IPS-15b (cell line): ENCODE results near the gene INPP4A.
"Not testable (repeated sequence)": the region's sequence is repeated elsewhere in the genome, so short reads cannot be mapped to it uniquely, and the experiment has no call there.

Experiments
- H3K27me3 ChIP-seq: one replicate; pipeline ENCODE4 v1.6.1; 2013; ENCODE audit warnings: low read length; ENCODE audit not compliant: control insufficient read depth, insufficient read depth
- H3K36me3 ChIP-seq: one replicate; pipeline ENCODE4 v1.6.1; 2013; ENCODE audit warnings: low read length; ENCODE audit not compliant: control insufficient read depth, insufficient read depth
- H3K4me1 ChIP-seq: one replicate; pipeline ENCODE4 v1.6.1; 2013; ENCODE audit warnings: mild to moderate bottlenecking, low read length; ENCODE audit not compliant: control insufficient read depth, insufficient read depth
- H3K4me3 ChIP-seq: one replicate; pipeline ENCODE4 v1.5.1; 2013; ENCODE audit warnings: low read depth, low read length
- H3K9ac ChIP-seq: one replicate; pipeline ENCODE4 v1.6.1; 2013; ENCODE audit warnings: low read depth, mild to moderate bottlenecking, low read length
- H3K9me3 ChIP-seq: one replicate; pipeline ENCODE4 v1.6.1; 2013; ENCODE audit warnings: mild to moderate bottlenecking, low read length; ENCODE audit not compliant: control insufficient read depth, insufficient read depth

INPP4A gene

GRCh38 chr2:98444436-98445176 lies at the start of gene INPP4A:
TSS of gene INPP4A (plus strand) at chr2:98444858. CDS start at chr2:98520049, 75,191 bp downstream.
- Histone ChIP-seq H3K27me3 (no peaks in the 10 kb centered on the region), H3K9ac (peak within 1 kb of the TSS; percentile 79), H3K4me3 (peak within 1 kb of the TSS; percentile 81), H3K9me3 (no peaks in the 10 kb centered on the region), H3K4me1 (peaks cover 29% of the 10 kb centered on the region), H3K36me3 (no peaks in the 10 kb centered on the region)

DNA sequence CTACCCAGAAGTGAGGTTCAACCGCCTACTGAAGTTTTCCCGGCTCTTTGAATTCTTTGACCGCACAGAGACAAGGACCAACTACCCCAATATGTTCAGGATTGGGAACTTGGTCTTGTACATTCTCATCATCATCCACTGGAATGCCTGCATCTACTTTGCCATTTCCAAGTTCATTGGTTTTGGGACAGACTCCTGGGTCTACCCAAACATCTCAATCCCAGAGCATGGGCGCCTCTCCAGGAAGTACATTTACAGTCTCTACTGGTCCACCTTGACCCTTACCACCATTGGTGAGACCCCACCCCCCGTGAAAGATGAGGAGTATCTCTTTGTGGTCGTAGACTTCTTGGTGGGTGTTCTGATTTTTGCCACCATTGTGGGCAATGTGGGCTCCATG lies 48.7 kb upstream of the INPP4A start:
- no peak overlapping the region for H3K9ac ChIP-seq
- no peaks in the 10 kb centered on the region for H3K36me3 ChIP-seq
- H3K4me1 ChIP-seq = peaks cover 3% of the 10 kb centered on the region
- no peaks in the 10 kb centered on the region for H3K9me3 ChIP-seq
- H3K27me3 ChIP-seq = no peaks in the 10 kb centered on the region
- H3K4me3 ChIP-seq = no peak overlapping the region

DNA sequence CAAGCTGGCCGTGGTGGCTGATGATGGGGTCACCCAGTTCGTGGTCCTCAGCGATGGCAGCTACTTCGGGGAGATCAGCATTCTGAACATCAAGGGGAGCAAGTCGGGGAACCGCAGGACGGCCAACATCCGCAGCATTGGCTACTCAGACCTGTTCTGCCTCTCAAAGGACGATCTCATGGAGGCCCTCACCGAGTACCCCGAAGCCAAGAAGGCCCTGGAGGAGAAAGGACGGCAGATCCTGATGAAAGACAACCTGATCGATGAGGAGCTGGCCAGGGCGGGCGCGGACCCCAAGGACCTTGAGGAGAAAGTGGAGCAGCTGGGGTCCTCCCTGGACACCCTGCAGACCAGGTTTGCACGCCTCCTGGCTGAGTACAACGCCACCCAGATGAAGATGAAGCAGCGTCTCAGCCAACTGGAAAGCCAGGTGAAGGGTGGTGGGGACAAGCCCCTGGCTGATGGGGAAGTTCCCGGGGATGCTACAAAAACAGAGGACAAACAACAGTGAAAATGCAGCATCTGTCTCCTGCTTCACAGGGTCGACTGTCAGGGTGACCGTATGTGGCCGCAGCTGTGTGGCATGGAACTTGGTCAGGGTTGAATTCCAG lies 47.8 kb upstream of the INPP4A start:
- no peaks in the 10 kb centered on the region for H3K36me3 ChIP-seq
- no peaks in the 10 kb centered on the region for H3K9me3 ChIP-seq
- no peaks in the 10 kb centered on the region for H3K27me3 ChIP-seq

GRCh38 chr2:98399140-98399539 lies 45.5 kb upstream of the INPP4A start:
- H3K4me1 ChIP-seq = peaks cover 3% of the 10 kb centered on the region

More for the DNA sequence above, 47.8 kb upstream of the INPP4A start:
- no peak overlapping the region for H3K9ac ChIP-seq
- H3K4me1 ChIP-seq = peaks cover 3% of the 10 kb centered on the region
- no peak overlapping the region for H3K4me3 ChIP-seq

GRCh38 chr2:98403878-98404277 lies 40.8 kb upstream of the INPP4A start:
- H3K4me3 ChIP-seq = no peak overlapping the region
- H3K4me1 ChIP-seq = no peaks in the 10 kb centered on the region
- no peaks in the 10 kb centered on the region for H3K9me3 ChIP-seq
- no peak overlapping the region for H3K9ac ChIP-seq
- H3K27me3 ChIP-seq = no peaks in the 10 kb centered on the region
- no peaks in the 10 kb centered on the region for H3K36me3 ChIP-seq

More at GRCh38 chr2:98399140-98399539, 45.5 kb upstream of the INPP4A start:
- H3K27me3 ChIP-seq = no peaks in the 10 kb centered on the region
- H3K4me3 ChIP-seq = no peak overlapping the region
- H3K36me3 ChIP-seq = no peaks in the 10 kb centered on the region
- H3K9me3 ChIP-seq = no peaks in the 10 kb centered on the region
- no peak overlapping the region for H3K9ac ChIP-seq

DNA sequence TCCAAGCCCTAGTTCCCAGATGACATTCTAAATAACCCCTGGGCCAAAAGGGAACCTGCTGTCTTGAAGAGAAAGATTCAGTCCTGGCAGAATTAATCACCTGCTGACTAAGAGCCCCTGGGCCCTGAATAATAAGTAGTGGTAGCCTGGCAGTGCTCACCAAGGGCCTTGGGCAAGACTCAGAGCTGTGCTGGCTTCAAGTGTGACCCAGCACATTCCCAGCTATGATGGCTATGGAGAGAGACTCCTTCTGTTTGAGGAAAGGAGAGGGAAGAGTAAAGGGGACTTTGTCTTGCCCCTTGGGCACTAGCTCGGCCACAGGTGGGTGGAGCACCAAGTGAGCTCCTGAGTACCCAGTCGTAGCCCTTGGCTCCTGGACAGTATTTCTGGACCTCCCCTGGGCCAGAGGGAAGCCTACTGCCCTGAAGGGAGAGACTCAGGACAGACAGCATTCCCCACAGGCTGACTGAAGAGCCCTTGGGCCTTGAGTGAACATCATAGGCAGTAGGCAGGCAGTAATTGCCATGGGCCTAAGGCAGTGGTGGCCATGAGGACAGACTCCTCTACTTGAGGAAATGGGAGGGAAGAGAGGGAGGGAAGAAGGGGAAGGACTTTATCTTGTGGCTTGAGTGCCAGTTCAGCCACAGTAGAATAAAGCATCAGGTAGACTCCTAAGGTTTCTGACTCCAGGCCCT lies 40.0 kb upstream of the INPP4A start:
- H3K9ac ChIP-seq = no peak overlapping the region
- no peaks in the 10 kb centered on the region for H3K27me3 ChIP-seq
- H3K4me3 ChIP-seq = no peak overlapping the region
- no peaks in the 10 kb centered on the region for H3K9me3 ChIP-seq
- no peaks in the 10 kb centered on the region for H3K4me1 ChIP-seq
- H3K36me3 ChIP-seq = no peaks in the 10 kb centered on the region

- H3K27me3 ChIP-seq = no peaks in the 10 kb centered on the region
Observed at GRCh38 chr2:98405301-98405700, 39.4 kb upstream of the INPP4A start.

DNA sequence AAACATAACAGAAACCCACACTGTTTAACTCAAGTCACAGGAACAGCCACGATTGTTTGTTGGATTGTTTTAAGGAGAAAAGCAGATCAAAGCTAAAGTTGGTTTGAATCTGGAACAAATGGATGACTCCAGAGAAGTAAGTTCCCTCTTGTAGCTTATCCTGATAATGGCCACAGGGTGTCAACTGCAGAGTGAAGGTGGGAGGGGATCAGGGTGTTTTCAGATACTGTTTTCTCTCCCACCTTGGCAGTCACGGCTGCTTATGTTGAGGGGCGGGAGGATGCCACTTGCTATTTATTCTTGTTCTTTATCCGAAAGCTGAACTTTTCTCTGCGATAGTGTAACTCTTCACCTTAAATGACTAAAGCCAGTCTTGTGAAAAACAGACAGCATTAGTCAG lies 36.5 kb upstream of the INPP4A start:
- no peaks in the 10 kb centered on the region for H3K4me1 ChIP-seq
- no peak overlapping the region for H3K4me3 ChIP-seq
- H3K27me3 ChIP-seq = no peaks in the 10 kb centered on the region
- no peak overlapping the region for H3K9ac ChIP-seq
- H3K9me3 ChIP-seq = no peaks in the 10 kb centered on the region
- H3K36me3 ChIP-seq = no peaks in the 10 kb centered on the region

More at GRCh38 chr2:98405301-98405700, 39.4 kb upstream of the INPP4A start:
- Histone ChIP-seq H3K9me3 (no peaks in the 10 kb centered on the region), H3K4me3 (no peak overlapping the region), H3K4me1 (no peaks in the 10 kb centered on the region), H3K9ac (no peak overlapping the region), H3K36me3 (no peaks in the 10 kb centered on the region)

DNA sequence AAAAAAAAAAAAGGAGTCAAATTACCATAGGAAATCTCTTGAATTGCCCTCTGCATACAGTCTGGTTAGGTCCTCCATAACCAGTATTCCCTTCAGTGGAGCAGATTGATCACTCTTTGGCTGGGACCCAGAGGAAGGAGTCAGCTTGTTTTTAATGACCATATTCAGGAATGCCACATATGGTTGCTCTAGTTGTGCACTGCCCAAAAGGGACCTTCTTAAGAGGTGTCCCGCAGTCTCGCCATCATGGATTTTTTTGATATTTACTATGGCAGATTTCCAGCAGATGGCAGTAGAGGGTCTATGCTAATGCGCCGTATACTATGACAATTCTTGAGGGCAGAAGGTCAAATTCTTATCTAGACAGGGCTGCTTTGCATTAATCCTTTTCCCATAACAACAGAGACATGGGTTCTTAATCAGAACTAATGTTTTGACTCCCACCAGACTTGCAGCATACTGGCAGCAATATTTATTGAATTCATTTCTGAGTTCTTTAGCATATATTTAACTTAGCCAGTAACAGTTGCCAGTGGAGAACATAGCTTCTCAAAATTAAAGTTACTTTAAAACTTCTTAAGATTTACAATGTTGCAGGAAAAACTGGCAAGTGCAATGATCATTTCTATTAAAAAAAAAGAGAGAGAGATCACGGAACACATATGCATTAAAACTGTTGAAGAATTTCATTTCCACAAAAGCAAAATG lies 31.8 kb upstream of the INPP4A start:
- H3K36me3 ChIP-seq = no peaks in the 10 kb centered on the region

DNA sequence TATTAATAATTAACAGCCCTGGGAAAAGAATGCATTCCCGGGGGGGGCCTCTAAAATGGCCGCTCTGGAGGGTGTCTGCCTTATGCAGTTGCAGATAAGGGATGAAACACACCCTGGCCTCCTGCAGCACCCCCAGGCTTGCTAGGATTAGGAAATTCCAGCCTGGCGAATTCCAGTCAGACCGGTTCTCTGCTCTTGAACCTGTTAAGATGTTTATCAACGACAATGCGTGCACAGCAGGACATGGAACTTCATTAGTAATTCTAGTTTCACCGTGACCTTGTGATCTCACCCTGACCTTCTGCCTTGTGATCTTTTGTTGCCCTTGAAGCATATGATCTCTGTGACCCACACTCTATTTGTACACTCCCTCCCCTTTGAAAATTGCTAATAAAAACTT lies 30.4 kb upstream of the INPP4A start:
- H3K9ac ChIP-seq, H3K27me3 ChIP-seq, H3K36me3 ChIP-seq, H3K4me3 ChIP-seq, H3K4me1 ChIP-seq: not testable (repeated sequence)
- H3K9me3 ChIP-seq = peaks cover 14% of the 10 kb centered on the region

More for the DNA sequence above, 31.8 kb upstream of the INPP4A start:
- Histone ChIP-seq H3K4me3 (no peak overlapping the region), H3K9me3 (peaks cover 14% of the 10 kb centered on the region), H3K4me1 (no peaks in the 10 kb centered on the region), H3K9ac (no peak overlapping the region), H3K27me3 (no peaks in the 10 kb centered on the region)

- not testable (repeated sequence) for H3K9ac ChIP-seq, H3K27me3 ChIP-seq, H3K4me1 ChIP-seq, H3K4me3 ChIP-seq, H3K36me3 ChIP-seq
- H3K9me3 ChIP-seq = peaks cover 14% of the 10 kb centered on the region
Observed at GRCh38 chr2:98415719-98416248, 28.9 kb upstream of the INPP4A start.
